ENCODE measurements around the gene ALOXE3. TPM values are rescaled to one million over a fixed set of nuclear protein-coding genes. Genes with fewer than 3 reads are reported as not detected.

The ALOXE3 gene
- polyA plus RNA-seq, 1 experiment = 0.04 TPM

DNA sequence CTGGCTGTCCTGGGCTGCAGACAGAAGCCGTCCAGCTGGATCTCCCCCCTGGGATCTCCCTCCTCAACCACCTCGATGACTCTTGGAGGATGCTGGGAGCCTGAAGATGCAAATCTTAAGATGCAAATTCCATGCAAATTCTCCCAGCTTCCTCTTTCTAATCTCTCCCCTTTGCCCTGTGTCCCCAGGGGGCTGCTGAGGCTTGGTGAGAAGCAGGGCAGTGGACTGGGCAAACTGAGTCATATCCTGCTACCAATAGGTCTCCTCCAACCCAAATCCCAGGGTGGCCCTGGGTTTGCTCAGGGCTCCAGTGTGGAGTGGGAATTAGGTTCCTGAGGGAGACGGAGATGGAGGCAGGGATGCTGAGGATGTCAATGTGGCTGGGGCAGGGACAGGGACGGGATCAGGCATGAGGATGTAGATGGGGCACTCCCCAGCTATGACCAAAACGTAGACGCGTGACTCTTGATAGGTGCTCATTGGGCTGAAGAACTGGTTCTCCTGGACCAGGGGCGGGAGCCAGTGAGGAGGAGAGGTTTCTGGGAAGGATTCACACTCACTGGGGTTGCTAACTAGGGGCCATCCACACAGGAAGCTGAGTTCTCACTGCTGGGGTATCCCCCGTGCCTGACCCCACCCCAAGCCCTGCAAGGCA lies 27.2 kb downstream of the ALOXE3 start:
- Histone ChIP-seq H3K27me3 (ENCODE audit: control insufficient read depth, insufficient read depth, low read length) (peaks cover 31% of the 10 kb centered on the region), H3K27ac (ENCODE audit: low read depth, low read length) (no peak overlapping the region), H3K9me3 (ENCODE audit: control insufficient read depth, insufficient read depth, low read length) (no peaks in the 10 kb centered on the region), H3K4me3 (ENCODE audit: low read depth, low read length) (no peak overlapping the region)
- CTCF ChIA-PET = interaction anchor here (0.6 to 4.3 kb wide), 8 partner anchors 12 to 403 kb away, joined by 3 to 31 read pairs (median 4); partner anchors contain the start of gene ALOXE3
- no peak for TF ChIP-seq CTCF (IDR thresholded peaks at IDR 0.05; ENCODE audit: low read depth, low read length)
- no peak for DNase-seq (ENCODE audit: low read depth, low spot score)
- POLR2A ChIA-PET = interaction anchor here (0.7 kb wide), 1 partner anchor 48 kb away, joined by 7 read pairs; no protein-coding TSS in a partner anchor

- peaks cover 35% of the 10 kb centered on the region for H3K27me3 ChIP-seq (ENCODE audit: control insufficient read depth, insufficient read depth, low read length)
- DNase-seq (ENCODE audit: low read depth, low spot score) = no peak
- POLR2A ChIA-PET = no interaction called here
- no peak for TF ChIP-seq CTCF (IDR thresholded peaks at IDR 0.05; ENCODE audit: low read depth, low read length)
- H3K9me3 ChIP-seq (ENCODE audit: control insufficient read depth, insufficient read depth, low read length) = no peaks in the 10 kb centered on the region
- CTCF ChIA-PET = interaction anchor here (1.5 to 2.3 kb wide), 2 partner anchors 28 to 29 kb away, joined by 3 to 12 read pairs; partner anchors contain the start of gene ALOXE3
- H3K27ac ChIP-seq (ENCODE audit: low read depth, low read length) = no peak overlapping the region
- no peak overlapping the region for H3K4me3 ChIP-seq (ENCODE audit: low read depth, low read length)
Observed at GRCh38 chr17:8089728-8090127, 28.6 kb downstream of the ALOXE3 start.

DNA sequence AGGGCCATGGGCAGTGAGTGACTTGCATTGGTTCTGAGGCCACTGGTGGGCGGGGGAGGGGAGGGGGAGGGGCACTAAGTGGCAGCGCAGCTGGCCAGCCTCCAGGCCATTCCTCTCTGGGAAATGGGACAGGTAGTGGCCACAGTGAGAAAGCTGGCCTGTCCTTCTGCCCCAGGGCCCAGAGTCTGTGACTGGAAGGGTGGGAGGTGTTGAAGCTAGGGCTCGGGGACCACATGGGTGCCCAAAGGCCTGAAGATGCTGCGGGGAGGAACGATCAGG lies 30.4 kb downstream of the ALOXE3 start:
- Histone ChIP-seq H3K9me3 (ENCODE audit: control insufficient read depth, insufficient read depth, low read length) (no peaks in the 10 kb centered on the region), H3K27me3 (ENCODE audit: control insufficient read depth, insufficient read depth, low read length) (peaks cover 47% of the 10 kb centered on the region), H3K4me3 (ENCODE audit: low read depth, low read length) (no peak overlapping the region), H3K27ac (ENCODE audit: low read depth, low read length) (no peak overlapping the region)
- no peak for DNase-seq (ENCODE audit: low read depth, low spot score)
- POLR2A ChIA-PET = no interaction called here
- CTCF ChIA-PET = interaction anchor here (0.7 to 0.8 kb wide), 3 partner anchors 10 to 345 kb away, joined by 3 to 4 read pairs (median 3); no protein-coding TSS in a partner anchor
- no peak for TF ChIP-seq CTCF (IDR thresholded peaks at IDR 0.05; ENCODE audit: low read depth, low read length)

- ChIA-PET POLR2A (interaction anchor here (0.6 kb wide), 1 partner anchor 1575 kb away, joined by 3 read pairs; no protein-coding TSS in a partner anchor), CTCF (interaction anchor here (1.6 kb wide), 1 partner anchor 31 kb away, joined by 3 read pairs; the partner anchor contains the start of gene ALOXE3)
- no peak for DNase-seq (ENCODE audit: low read depth, low spot score)
- Histone ChIP-seq H3K4me3 (ENCODE audit: low read depth, low read length) (no peak within 1 kb of the TSS), H3K27me3 (ENCODE audit: control insufficient read depth, insufficient read depth, low read length) (peaks cover 52% of the 10 kb centered on the region), H3K27ac (ENCODE audit: low read depth, low read length) (no peak within 1 kb of the TSS), H3K9me3 (ENCODE audit: control insufficient read depth, insufficient read depth, low read length) (no peaks in the 10 kb centered on the region)
- no peak for TF ChIP-seq CTCF (IDR thresholded peaks at IDR 0.05; ENCODE audit: low read depth, low read length)
Observed at GRCh38 chr17:8087075-8087951, 31.0 kb downstream of the ALOXE3 start, which contains the start of gene ALOX12B. Gene ALOX12B, minus strand, starts transcription at chr17:8087716. Its CDS starts 274 bp downstream, at chr17:8087442.

Measured in AG04450 (cell line).